ENCODE measurements around the gene CYTH3. TPM values are rescaled to one million over a fixed set of nuclear protein-coding genes. Genes with fewer than 3 reads are reported as not detected.

CYTH3 gene
- total and polyA plus RNA-seq, 2 of the 8 experiments (the other 6 are each of a cell fraction or from before 2014, with no cell fraction given) = 10.3 to 11.9 TPM

- no peak for TF ChIP-seq CHD7 (IDR thresholded peaks at IDR 0.05; ENCODE audit: insufficient replicate concordance, low read length)
- no peak for TF ChIP-seq JUN (IDR thresholded peaks at IDR 0.05; ENCODE audit: low read depth, low read length)
- no peak for TF ChIP-seq BACH1 (IDR thresholded peaks at IDR 0.05; ENCODE audit: low read length)
- no peak for TF ChIP-seq SP1 (IDR thresholded peaks at IDR 0.05; ENCODE audit: low read depth, low read length)
- no peak for TF ChIP-seq NANOG (IDR thresholded peaks at IDR 0.05; ENCODE audit: insufficient read depth, low read depth, low read length, poor library complexity, severe bottlenecking)
These were observed 120.3 kb downstream of the CYTH3 start (continued) for GRCh38 chr7:6151994-6152735.

Data from H1 (cell line).